ENCODE data around the gene ANKMY1.

The ANKMY1 gene

GRCh38 chr2:240472078-240472790 lies 85.6 kb downstream of the ANKMY1 start:
- no peaks in the 10 kb centered on the region; the same call in 1 of the 2 replicates for H3F3A ChIP-seq (ENCODE audit: insufficient read depth)
- H2AFZ ChIP-seq (ENCODE audit: low read depth, low read length, severe bottlenecking) = no peak overlapping the region
- H3K27me3 ChIP-seq (ENCODE audit: low read length) = no peaks in the 10 kb centered on the region
- no peak overlapping the region for H3K27ac ChIP-seq (ENCODE audit: low read depth, low read length)
- no peaks in the 10 kb centered on the region for H4K20me1 ChIP-seq (ENCODE audit: low read depth, low read length)
- no peak for TF ChIP-seq EZH2phosphoT487 (conservative IDR thresholded peaks at IDR 0.05; ENCODE audit: low read length)
- TF ChIP-seq CTCF (IDR thresholded peaks at IDR 0.05; ENCODE audit: insufficient read depth, low read length, poor library complexity, severe bottlenecking) = no peak
- no peaks in the 10 kb centered on the region for H3K9me2 ChIP-seq (replicated peaks; ENCODE audit: insufficient read depth, low read length)
- no peaks in the 10 kb centered on the region for H3K79me2 ChIP-seq (ENCODE audit: insufficient read depth, low read length)
- no peak overlapping the region for H3K4me2 ChIP-seq (ENCODE audit: low read depth, low read length, poor library complexity, severe bottlenecking)
- no peaks in the 10 kb centered on the region for H3K9me3 ChIP-seq (ENCODE audit: insufficient read depth, low read length)
- H3K36me3 ChIP-seq (ENCODE audit: low read length) = peaks cover 8% of the 10 kb centered on the region; the same call in 1 of the 2 replicates
- H3K9ac ChIP-seq (ENCODE audit: low read length) = no peak overlapping the region
- no peak overlapping the region for H3K4me3 ChIP-seq (ENCODE audit: insufficient read depth, low read length, poor library complexity, severe bottlenecking)

- Histone ChIP-seq H3K4me3 (ENCODE audit: insufficient read depth, low read length, poor library complexity, severe bottlenecking) (no peak overlapping the region), H3K27ac (ENCODE audit: low read depth, low read length) (no peak overlapping the region), H2AFZ (ENCODE audit: low read depth, low read length, severe bottlenecking) (no peak overlapping the region), H3K36me3 (ENCODE audit: low read length) (0 out of 2 replicates have a peak, but pooled peaks cover 3% of the 10 kb centered on the region), H3K27me3 (ENCODE audit: low read length) (no peaks in the 10 kb centered on the region), H3K4me2 (ENCODE audit: low read depth, low read length, poor library complexity, severe bottlenecking) (no peak overlapping the region), H4K20me1 (ENCODE audit: low read depth, low read length) (no peaks in the 10 kb centered on the region), H3F3A (ENCODE audit: insufficient read depth) (no peaks in the 10 kb centered on the region; the same call in 1 of the 2 replicates), H3K9ac (ENCODE audit: low read length) (no peak overlapping the region), H3K79me2 (ENCODE audit: insufficient read depth, low read length) (no peaks in the 10 kb centered on the region), H3K9me3 (ENCODE audit: insufficient read depth, low read length) (no peaks in the 10 kb centered on the region), H3K9me2 (replicated peaks; ENCODE audit: insufficient read depth, low read length) (no peaks in the 10 kb centered on the region)
- TF ChIP-seq EZH2phosphoT487 (conservative IDR thresholded peaks at IDR 0.05; ENCODE audit: low read length) = no peak
- TF ChIP-seq CTCF (IDR thresholded peaks at IDR 0.05; ENCODE audit: insufficient read depth, low read length, poor library complexity, severe bottlenecking) = no peak
These were observed 88.0 kb downstream of the ANKMY1 start for GRCh38 chr2:240469740-240470139.

GRCh38 chr2:240469239-240469636 lies 88.5 kb downstream of the ANKMY1 start:
- Histone ChIP-seq H3K9me2 (replicated peaks; ENCODE audit: insufficient read depth, low read length) (no peaks in the 10 kb centered on the region), H3K4me3 (ENCODE audit: insufficient read depth, low read length, poor library complexity, severe bottlenecking) (no peak overlapping the region), H3K4me2 (ENCODE audit: low read depth, low read length, poor library complexity, severe bottlenecking) (no peak overlapping the region), H3K36me3 (ENCODE audit: low read length) (0 out of 2 replicates have a peak, but pooled peaks cover 3% of the 10 kb centered on the region), H3K9me3 (ENCODE audit: insufficient read depth, low read length) (no peaks in the 10 kb centered on the region), H3F3A (ENCODE audit: insufficient read depth) (no peaks in the 10 kb centered on the region; the same call in 1 of the 2 replicates), H2AFZ (ENCODE audit: low read depth, low read length, severe bottlenecking) (no peak overlapping the region), H3K9ac (ENCODE audit: low read length) (no peak overlapping the region), H3K79me2 (ENCODE audit: insufficient read depth, low read length) (no peaks in the 10 kb centered on the region), H4K20me1 (ENCODE audit: low read depth, low read length) (no peaks in the 10 kb centered on the region), H3K27me3 (ENCODE audit: low read length) (no peaks in the 10 kb centered on the region), H3K27ac (ENCODE audit: low read depth, low read length) (no peak overlapping the region)
- no peak for TF ChIP-seq EZH2phosphoT487 (conservative IDR thresholded peaks at IDR 0.05; ENCODE audit: low read length)
- no peak for TF ChIP-seq CTCF (IDR thresholded peaks at IDR 0.05; ENCODE audit: insufficient read depth, low read length, poor library complexity, severe bottlenecking)

All from SU-DHL-6 (cell line).